Measurements from ENCODE around the gene LRRC56. TPM values are rescaled to one million over a fixed set of nuclear protein-coding genes. Genes with fewer than 3 reads are reported as not detected.

Gene LRRC56
- total RNA-seq, 1 experiment from 2014 or later, result 3.4 TPM

DNA sequence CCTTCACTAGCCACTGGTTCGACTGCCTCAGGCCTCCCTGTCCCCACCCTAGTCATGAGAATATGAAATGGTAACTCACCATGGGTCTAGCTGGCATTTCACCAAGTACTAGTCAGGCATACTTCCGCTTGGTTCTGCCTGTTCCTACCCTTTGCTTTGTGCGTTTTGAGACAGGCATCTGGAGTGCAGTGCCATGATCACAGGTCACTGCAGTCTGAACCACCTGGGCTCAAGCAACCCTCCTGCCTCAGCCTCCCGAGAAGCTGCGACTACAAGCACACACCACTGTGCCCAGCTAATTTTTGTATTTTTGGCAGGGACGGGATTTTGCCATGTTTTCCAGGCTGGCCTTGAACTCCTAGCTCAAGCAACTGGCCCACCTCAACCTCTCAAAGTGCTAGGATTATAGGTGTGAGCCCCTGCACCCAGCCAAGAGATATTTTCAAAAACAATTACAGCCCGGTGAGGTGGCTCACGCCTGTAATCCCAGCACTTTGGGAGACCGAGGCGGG, 16.1 kb upstream of the LRRC56 start:
- peaks cover 3 to 4% of the 10 kb centered on the region in 2 experiments; a peak in 3 of 4 replicates for H3K4me1 Mint-ChIP-seq
- H3K27ac ChIP-seq (ENCODE audit: insufficient read length, low read depth, low read length), result no peak overlapping the region
- no peaks in the 10 kb centered on the region for H3K9me3 ChIP-seq (ENCODE audit: control insufficient read depth, low read depth, low read length)
- H4K20me1 ChIP-seq (ENCODE audit: control insufficient read depth, insufficient read depth, insufficient read length), result no peaks in the 10 kb centered on the region
- no peak overlapping the region for H2BK12ac ChIP-seq (ENCODE audit: insufficient read length, low read depth, low read length)
- no peaks in the 10 kb centered on the region for H3K79me1 ChIP-seq (ENCODE audit: insufficient read depth, low read depth, low read length, poor library complexity, severe bottlenecking)
- no peak overlapping the region for H2BK120ac ChIP-seq (ENCODE audit: low read depth, low read length, poor library complexity, severe bottlenecking)
- no peak overlapping the region for H4K91ac ChIP-seq (ENCODE audit: insufficient read length, low read depth, low read length)
- H3K27ac Mint-ChIP-seq, result no peak overlapping the region
- no peak overlapping the region for H3K56ac ChIP-seq (ENCODE audit: insufficient read length, low read depth, low read length)
- H3K14ac ChIP-seq (ENCODE audit: insufficient read depth, low read length), result no peak overlapping the region
- no peak overlapping the region for H4K8ac ChIP-seq (replicated peaks; ENCODE audit: insufficient read length, low read depth, low read length)
- no peak overlapping the region for H2BK5ac ChIP-seq (ENCODE audit: insufficient read length, low read length)
- no peak overlapping the region for H3T11ph ChIP-seq (ENCODE audit: low read length)
- peaks cover 34 to 41% of the 10 kb centered on the region in 2 experiments for H3K9me3 Mint-ChIP-seq
- peaks cover 15 to 26% (median 16%) of the 10 kb centered on the region in 3 experiments for H3K36me3 Mint-ChIP-seq (ENCODE audit: insufficient read depth in 1 of 3, low read depth in 3 of 3)
- no peak overlapping the region for H3K9ac ChIP-seq (ENCODE audit: extremely low read depth, insufficient read length, low read length)
- TF ChIP-seq CTCF (conservative IDR thresholded peaks at IDR 0.05), result no peak
- H3K27me3 ChIP-seq (ENCODE audit: insufficient read depth, low read length), result no peaks in the 10 kb centered on the region
- H3K4ac ChIP-seq (ENCODE audit: low read depth, low read length), result no peak overlapping the region
- H2BK15ac ChIP-seq (ENCODE audit: low read depth, low read length), result no peak overlapping the region
- H3K27me3 Mint-ChIP-seq (ENCODE audit: low read depth), result peaks cover 12% of the 10 kb centered on the region
- no peak overlapping the region for H2AK5ac ChIP-seq (ENCODE audit: insufficient read length, low read length)
- no peak overlapping the region for H4K5ac ChIP-seq (ENCODE audit: insufficient read length, low read depth, low read length)
- H3K23ac ChIP-seq (ENCODE audit: insufficient read length, low read depth, low read length), result no peak overlapping the region
- DNase-seq, result no peak
- no peaks in the 10 kb centered on the region for H3K4me1 ChIP-seq (ENCODE audit: insufficient read depth, low read length)
- no peak overlapping the region for H3K4me2 ChIP-seq (ENCODE audit: insufficient read depth, insufficient read length, low read length)
- no peaks in the 10 kb centered on the region for H3K79me2 ChIP-seq (ENCODE audit: insufficient read depth, low read length)
- H3K23me2 ChIP-seq (ENCODE audit: insufficient read length, low read depth, low read length, poor library complexity, severe bottlenecking), result peaks cover 3% of the 10 kb centered on the region
- no CpG with 5 or more reads among the region's 10 CpGs for WGBS (ENCODE audit: extremely low coverage, insufficient read length, low lambda C conversion rate)
- H3K18ac ChIP-seq (ENCODE audit: insufficient read length, low read depth, low read length), result no peak overlapping the region
- no peak overlapping the region for H2AFZ ChIP-seq (ENCODE audit: low read length)
- H2BK20ac ChIP-seq (ENCODE audit: low read depth, low read length, poor library complexity, severe bottlenecking), result no peak overlapping the region
- no peak overlapping the region for H3K4me3 Mint-ChIP-seq
